SKM-1 treated with dmso at 0.1 percent for 144 hours (cell line): ENCODE results near the gene FAM72C.
"Not testable (repeated sequence)": the region's sequence is repeated elsewhere in the genome, so short reads cannot be mapped to it uniquely, and the experiment has no call there.

Experiments used
- DNase-seq: peaks from one replicate; lab custom pipeline; 2025; ENCODE audit not compliant: unreplicated experiment; lab: John Stamatoyannopoulos, UW

Gene FAM72C

GRCh38 chr1:143987868-143988267, 16.1 kb upstream of the FAM72C start:
- not testable (repeated sequence) for DNase-seq

GRCh38 chr1:143984721-143985473, 13.1 kb upstream of the FAM72C start:
- DNase-seq: not testable (repeated sequence)

GRCh38 chr1:143974416-143974815, 2.6 kb upstream of the FAM72C start:
- not testable (repeated sequence) for DNase-seq

- DNase-seq: not testable (repeated sequence)
Observed at GRCh38 chr1:143973876-143974414, 2.2 kb upstream of the FAM72C start.

- DNase-seq: not testable (repeated sequence)
Observed at GRCh38 chr1:143972753-143973326, 1.1 kb upstream of the FAM72C start.

- not testable (repeated sequence) for DNase-seq
Observed at GRCh38 chr1:143965860-143966259, 5.9 kb downstream of the FAM72C start.

GRCh38 chr1:143964294-143964693, 7.5 kb downstream of the FAM72C start:
- DNase-seq: not testable (repeated sequence)

GRCh38 chr1:143955930-143956329, 15.9 kb downstream of the FAM72C start:
- DNase-seq: not testable (repeated sequence)

- DNase-seq: not testable (repeated sequence)
Observed at GRCh38 chr1:143952913-143953312, 18.9 kb downstream of the FAM72C start.

- DNase-seq: not testable (repeated sequence)
Observed at GRCh38 chr1:143951485-143952391, 20.0 kb downstream of the FAM72C start.

GRCh38 chr1:143947749-143948148, 24.0 kb downstream of the FAM72C start:
- DNase-seq: not testable (repeated sequence)

- not testable (repeated sequence) for DNase-seq
Observed at GRCh38 chr1:143945253-143945652, 26.5 kb downstream of the FAM72C start.

- not testable (repeated sequence) for DNase-seq
Observed at GRCh38 chr1:143944576-143945240, 27.1 kb downstream of the FAM72C start.

- not testable (repeated sequence) for DNase-seq
Observed at GRCh38 chr1:143943319-143943978, 28.3 kb downstream of the FAM72C start.

- not testable (repeated sequence) for DNase-seq
Observed at GRCh38 chr1:143942238-143942860, 29.4 kb downstream of the FAM72C start.

- DNase-seq: not testable (repeated sequence)
Observed at GRCh38 chr1:143939666-143940065, 32.1 kb downstream of the FAM72C start.

- not testable (repeated sequence) for DNase-seq
Observed at GRCh38 chr1:143938922-143939321, 32.9 kb downstream of the FAM72C start.

- peak; percentile 0 for DNase-seq
Observed at GRCh38 chr1:143936457-143937115, 35.2 kb downstream of the FAM72C start.

- not testable (repeated sequence) for DNase-seq
Observed at GRCh38 chr1:143919127-143919526, 52.7 kb downstream of the FAM72C start.
